Measurements from ENCODE around the gene DENND4B.

The DENND4B gene

GRCh38 chr1:153944005-153944826 is 2.3 kb downstream of the DENND4B start:
- no peaks in the 10 kb centered on the region for H4K20me1 ChIP-seq (ENCODE audit: low read depth, low read length)
- H2AFZ ChIP-seq (ENCODE audit: low read depth, low read length, severe bottlenecking): no peak overlapping the region
- H3K9me3 ChIP-seq (ENCODE audit: insufficient read depth, low read length): no peaks in the 10 kb centered on the region
- H3K9me2 ChIP-seq (replicated peaks; ENCODE audit: insufficient read depth, low read length): no peaks in the 10 kb centered on the region
- H3K36me3 ChIP-seq (ENCODE audit: low read length): no peaks in the 10 kb centered on the region
- peak overlapping the region; percentile 66 for H3K4me3 ChIP-seq (ENCODE audit: insufficient read depth, low read length, poor library complexity, severe bottlenecking)
- no peak for TF ChIP-seq EZH2phosphoT487 (conservative IDR thresholded peaks at IDR 0.05; ENCODE audit: low read length)
- no peak for TF ChIP-seq CTCF (IDR thresholded peaks at IDR 0.05; ENCODE audit: insufficient read depth, low read length, poor library complexity, severe bottlenecking)
- peak overlapping the region; percentile 97 for H3K4me2 ChIP-seq (ENCODE audit: low read depth, low read length, poor library complexity, severe bottlenecking)
- peaks cover 31% of the 10 kb centered on the region for H3K79me2 ChIP-seq (ENCODE audit: insufficient read depth, low read length)
- peak overlapping the region; percentile 86 for H3K9ac ChIP-seq (ENCODE audit: low read length)
- H3K27ac ChIP-seq (ENCODE audit: low read depth, low read length): peak overlapping the region; percentile 90
- no peaks in the 10 kb centered on the region for H3K27me3 ChIP-seq (ENCODE audit: low read length)
- peaks cover 24% of the 10 kb centered on the region for H3F3A ChIP-seq (ENCODE audit: insufficient read depth)

DNA sequence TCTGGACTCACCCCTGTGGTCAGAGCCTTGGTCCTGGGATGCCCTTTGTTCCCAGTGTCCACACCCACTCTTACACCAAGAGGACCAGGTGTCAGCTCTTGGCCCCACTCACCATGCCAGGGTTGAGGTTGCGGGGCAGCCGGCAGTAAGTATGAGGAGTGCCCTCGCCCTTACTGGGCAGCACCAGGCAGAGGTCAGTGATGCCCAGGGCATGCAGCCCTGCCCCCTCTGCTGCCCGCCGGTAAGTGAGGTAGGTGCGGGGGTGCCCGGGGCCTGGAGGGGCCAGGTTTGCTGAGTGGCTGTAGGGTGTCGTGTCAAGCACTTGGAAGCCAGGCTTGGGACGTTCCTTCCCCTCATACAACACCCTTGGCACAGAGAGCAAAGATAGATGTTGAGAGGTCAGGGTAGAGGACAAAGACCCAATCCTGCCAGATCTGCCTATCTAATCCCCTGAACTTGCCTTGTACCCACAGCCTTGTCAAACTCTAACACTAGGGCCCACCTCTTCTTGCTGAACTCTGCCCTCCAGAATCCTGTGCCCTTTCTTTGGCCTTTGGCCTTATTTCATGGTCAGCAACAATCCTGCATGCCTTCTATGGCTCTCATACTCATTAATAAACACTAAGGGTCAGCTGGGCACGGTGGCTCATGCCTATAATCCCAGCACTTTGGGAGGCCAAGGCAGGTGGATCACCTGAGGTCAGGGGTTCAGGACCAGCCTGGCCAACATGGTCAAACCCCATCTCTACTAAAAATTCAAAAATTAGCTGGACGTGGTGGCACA is 3.6 kb downstream of the DENND4B start:
- Histone ChIP-seq H3K4me3 (ENCODE audit: insufficient read depth, low read length, poor library complexity, severe bottlenecking) (no peak overlapping the region), H3K27ac (ENCODE audit: low read depth, low read length) (no peak overlapping the region), H4K20me1 (ENCODE audit: low read depth, low read length) (no peaks in the 10 kb centered on the region), H3K9me3 (ENCODE audit: insufficient read depth, low read length) (no peaks in the 10 kb centered on the region), H3K27me3 (ENCODE audit: low read length) (no peaks in the 10 kb centered on the region), H3F3A (ENCODE audit: insufficient read depth) (peaks cover 24% of the 10 kb centered on the region), H3K79me2 (ENCODE audit: insufficient read depth, low read length) (peaks cover 31% of the 10 kb centered on the region), H3K36me3 (ENCODE audit: low read length) (no peaks in the 10 kb centered on the region), H2AFZ (ENCODE audit: low read depth, low read length, severe bottlenecking) (no peak overlapping the region), H3K4me2 (ENCODE audit: low read depth, low read length, poor library complexity, severe bottlenecking) (no peak overlapping the region), H3K9ac (ENCODE audit: low read length) (no peak overlapping the region), H3K9me2 (replicated peaks; ENCODE audit: insufficient read depth, low read length) (no peaks in the 10 kb centered on the region)
- TF ChIP-seq CTCF (IDR thresholded peaks at IDR 0.05; ENCODE audit: insufficient read depth, low read length, poor library complexity, severe bottlenecking) (no peak), EZH2phosphoT487 (conservative IDR thresholded peaks at IDR 0.05; ENCODE audit: low read length) (no peak)

DNA sequence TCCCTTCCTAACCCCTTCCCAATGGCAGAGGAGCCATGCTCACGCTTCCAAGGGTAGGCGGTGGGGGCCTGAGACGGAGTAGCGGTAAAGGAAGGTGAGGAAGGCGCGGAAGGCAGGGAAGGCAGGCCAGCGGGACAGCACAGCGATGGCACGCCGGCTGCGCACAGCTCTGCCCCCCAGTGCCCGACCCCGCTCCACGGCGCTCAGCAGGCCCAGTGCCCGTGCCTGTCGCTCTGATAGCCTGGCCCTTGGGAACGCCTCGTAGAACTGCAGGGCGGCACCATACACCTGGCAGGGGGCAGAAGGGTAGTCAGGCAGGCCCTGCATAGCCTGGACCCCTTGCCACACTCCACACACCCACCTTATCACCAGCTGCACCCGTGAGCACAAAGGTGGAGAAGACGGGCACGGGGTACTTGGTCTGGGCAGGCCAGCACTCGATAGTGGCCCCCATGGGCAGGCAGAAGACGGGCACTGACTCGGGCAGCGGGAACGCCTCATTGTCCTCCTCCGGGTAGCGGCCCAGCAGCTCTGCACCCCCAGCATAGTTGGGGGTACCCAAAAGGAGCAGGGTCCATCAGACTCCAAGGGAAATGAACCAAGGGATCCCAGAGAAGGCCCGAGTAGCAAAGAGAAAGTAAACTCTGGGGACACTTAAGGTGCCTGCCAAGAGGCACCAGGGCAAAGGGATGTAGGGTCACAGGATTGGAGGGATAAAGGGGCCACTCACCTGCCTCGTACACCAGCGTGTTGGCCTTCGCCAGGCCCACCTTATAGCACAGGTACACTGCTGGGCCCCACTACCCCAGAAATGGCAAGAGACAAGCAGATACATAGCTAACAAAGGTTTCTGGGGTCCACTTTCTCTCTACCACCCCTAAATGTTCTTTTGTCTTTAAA is 4.4 kb downstream of the DENND4B start:
- Histone ChIP-seq H3K4me3 (ENCODE audit: insufficient read depth, low read length, poor library complexity, severe bottlenecking) (no peak overlapping the region), H3K27ac (ENCODE audit: low read depth, low read length) (no peak overlapping the region), H2AFZ (ENCODE audit: low read depth, low read length, severe bottlenecking) (no peak overlapping the region), H3K36me3 (ENCODE audit: low read length) (no peaks in the 10 kb centered on the region), H3F3A (ENCODE audit: insufficient read depth) (peaks cover 16% of the 10 kb centered on the region), H4K20me1 (ENCODE audit: low read depth, low read length) (no peaks in the 10 kb centered on the region), H3K9me2 (replicated peaks; ENCODE audit: insufficient read depth, low read length) (no peaks in the 10 kb centered on the region), H3K9me3 (ENCODE audit: insufficient read depth, low read length) (no peaks in the 10 kb centered on the region), H3K4me2 (ENCODE audit: low read depth, low read length, poor library complexity, severe bottlenecking) (no peak overlapping the region), H3K27me3 (ENCODE audit: low read length) (no peaks in the 10 kb centered on the region), H3K79me2 (ENCODE audit: insufficient read depth, low read length) (peaks cover 31% of the 10 kb centered on the region), H3K9ac (ENCODE audit: low read length) (no peak overlapping the region)
- TF ChIP-seq CTCF (IDR thresholded peaks at IDR 0.05; ENCODE audit: insufficient read depth, low read length, poor library complexity, severe bottlenecking) (no peak), EZH2phosphoT487 (conservative IDR thresholded peaks at IDR 0.05; ENCODE audit: low read length) (no peak)

Measured in SU-DHL-6 (cell line).